Testis (tissue), 3 donors: ENCODE measurements around the gene UGGT2. TPM values are rescaled to one million over a fixed set of nuclear protein-coding genes. Genes with fewer than 3 reads are reported as not detected.
"Not testable (repeated sequence)": the region's sequence is repeated elsewhere in the genome, so short reads cannot be mapped to it uniquely, and the experiment has no call there.

Experiments
- DNase-seq: peaks from one replicate; pipeline ENCODE4 v3.0.0-alpha.2; 2019
- H3K27ac ChIP-seq, 2 donors: fragments of 200-600 bp; sonication (generic); one replicate each; pipeline ENCODE4 v1.5.1; 2019
- H3K27me3 ChIP-seq: fragments of 200-600 bp; sonication (generic); one replicate; pipeline ENCODE4 v1.5.1; 2019
- H3K36me3 ChIP-seq: fragments of 200-600 bp; sonication (generic); one replicate; pipeline ENCODE4 v1.5.1; 2017; ENCODE audit warnings: low read depth; ENCODE audit errors: missing control alignments
- H3K4me1 ChIP-seq: fragments of 200-600 bp; sonication (generic); one replicate; pipeline ENCODE4 v1.5.1; 2019
- H3K4me3 ChIP-seq, 2 donors: fragments of 200-600 bp; sonication (generic); one replicate each; pipeline ENCODE4 v1.5.1; 2017 to 2019
- H3K9me3 ChIP-seq: fragments of 200-600 bp; sonication (generic); one replicate; pipeline ENCODE4 v1.5.1; 2017
- POLR2A ChIP-seq: fragments of 450-650 bp; IDR thresholded peaks from one replicate; pipeline ENCODE4 v1.6.1; 2017; ENCODE audit warnings: antibody characterized with exemption, mild to moderate bottlenecking, moderate library complexity
- WGBS, 2 donors: methylation state at CpG; one replicate each; pipeline ENCODE4 v1.1.5; 2018; 5-methylcytosine and 5-hydroxymethylcytosine counted together
- intact Hi-C: fragments of 100-400 bp; cut with DNase I; formaldehyde crosslinking; loops from one replicate; pipeline ENCODE4 v1.15.1; 2023; ENCODE audit warnings: low total_unique reads
- polyA plus RNA-seq: library from polyadenylated mRNA; stranded (reverse); fragments of 350-450 nt; fragmentation: Illumina TruSeq; extraction: RNeasy Lipid Tissue Mini Kit (QIAGEN cat#74804); gene quantifications from one replicate; pipeline ENCODE4 v1.2.3, GENCODE V29; 2014; ENCODE audit warnings: low read depth, low replicate concordance; ENCODE audit not compliant: insufficient read depth
- total RNA-seq, 2 donors: library from RNA; depleted of rRNA; stranded (reverse); fragments of >200 nt; gene quantifications; one replicate each; pipeline ENCODE4 v1.2.3, GENCODE V29; 2016
- TF ChIP-seq, protein P1 (sequence below), 3 experiments: fragments of 450-650 bp in 2 of 3; fragments of 200-600 bp in 1 of 3; sonication (generic) in 1 of 3; IDR thresholded peaks; one replicate each; pipeline ENCODE4 v1.5.1; 2016 to 2019; ENCODE audit warnings: antibody characterized with exemption in 3 of 3, mild to moderate bottlenecking in 2 of 3, moderate library complexity in 1 of 3

The UGGT2 gene
- total and polyA plus RNA-seq, 3 donors from 2014 or later, result 24.6 to 62.6 (median 55.8) TPM

GRCh38 chr13:95784161-95784899, 268.9 kb downstream of the UGGT2 start:
- WGBS, 2 donors, result 70 to 78% methylated on average over 6 of the region's 6 CpGs
- DNase-seq, result no peak
- Histone ChIP-seq H3K9me3 (no peaks in the 10 kb centered on the region), H3K27me3 (no peaks in the 10 kb centered on the region), H3K4me3 (no peak overlapping the region), H3K4me1 (no peaks in the 10 kb centered on the region), H3K36me3 (no peaks in the 10 kb centered on the region), H3K27ac (no peak overlapping the region)
- intact Hi-C loops, result no loop called here
- TF ChIP-seq, protein P1, sequence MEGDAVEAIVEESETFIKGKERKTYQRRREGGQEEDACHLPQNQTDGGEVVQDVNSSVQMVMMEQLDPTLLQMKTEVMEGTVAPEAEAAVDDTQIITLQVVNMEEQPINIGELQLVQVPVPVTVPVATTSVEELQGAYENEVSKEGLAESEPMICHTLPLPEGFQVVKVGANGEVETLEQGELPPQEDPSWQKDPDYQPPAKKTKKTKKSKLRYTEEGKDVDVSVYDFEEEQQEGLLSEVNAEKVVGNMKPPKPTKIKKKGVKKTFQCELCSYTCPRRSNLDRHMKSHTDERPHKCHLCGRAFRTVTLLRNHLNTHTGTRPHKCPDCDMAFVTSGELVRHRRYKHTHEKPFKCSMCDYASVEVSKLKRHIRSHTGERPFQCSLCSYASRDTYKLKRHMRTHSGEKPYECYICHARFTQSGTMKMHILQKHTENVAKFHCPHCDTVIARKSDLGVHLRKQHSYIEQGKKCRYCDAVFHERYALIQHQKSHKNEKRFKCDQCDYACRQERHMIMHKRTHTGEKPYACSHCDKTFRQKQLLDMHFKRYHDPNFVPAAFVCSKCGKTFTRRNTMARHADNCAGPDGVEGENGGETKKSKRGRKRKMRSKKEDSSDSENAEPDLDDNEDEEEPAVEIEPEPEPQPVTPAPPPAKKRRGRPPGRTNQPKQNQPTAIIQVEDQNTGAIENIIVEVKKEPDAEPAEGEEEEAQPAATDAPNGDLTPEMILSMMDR (IDR thresholded peaks at IDR 0.05), result no peak
- TF ChIP-seq POLR2A, result no peak

DNA sequence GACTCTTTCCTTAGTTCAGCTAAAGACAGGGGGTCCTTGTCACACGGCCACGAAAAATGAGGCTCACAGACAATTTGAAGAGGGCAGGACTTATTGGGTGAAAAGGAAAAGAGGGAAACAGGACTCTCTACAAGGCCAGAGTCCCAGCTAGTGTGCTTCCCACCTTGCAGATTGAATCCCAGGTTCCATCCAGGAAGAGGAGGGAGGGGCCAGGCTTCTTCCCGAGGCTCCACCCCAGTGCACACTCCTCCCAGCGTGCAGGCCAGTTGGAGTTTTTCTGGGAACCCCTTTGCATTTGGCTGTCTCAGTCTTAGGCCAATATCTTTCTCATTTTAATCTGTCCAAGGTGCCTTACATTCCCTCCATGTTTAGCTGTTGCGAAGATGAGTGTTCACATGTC, 269.5 kb downstream of the UGGT2 start:
- no peak for DNase-seq
- H3K36me3 ChIP-seq, result no peaks in the 10 kb centered on the region
- H3K4me3 ChIP-seq, result no peak overlapping the region
- no peaks in the 10 kb centered on the region for H3K4me1 ChIP-seq
- 82 to 89% methylated on average over 5 of the region's 5 CpGs for whole genome bisulfite sequencing, 2 donors
- H3K27ac ChIP-seq, result no peak overlapping the region
- no peaks in the 10 kb centered on the region for H3K27me3 ChIP-seq
- no peak for TF ChIP-seq POLR2A
- TF ChIP-seq, protein P1 (IDR thresholded peaks at IDR 0.05), result no peak
- intact Hi-C loops, result no loop called here
- no peaks in the 10 kb centered on the region for H3K9me3 ChIP-seq

DNA sequence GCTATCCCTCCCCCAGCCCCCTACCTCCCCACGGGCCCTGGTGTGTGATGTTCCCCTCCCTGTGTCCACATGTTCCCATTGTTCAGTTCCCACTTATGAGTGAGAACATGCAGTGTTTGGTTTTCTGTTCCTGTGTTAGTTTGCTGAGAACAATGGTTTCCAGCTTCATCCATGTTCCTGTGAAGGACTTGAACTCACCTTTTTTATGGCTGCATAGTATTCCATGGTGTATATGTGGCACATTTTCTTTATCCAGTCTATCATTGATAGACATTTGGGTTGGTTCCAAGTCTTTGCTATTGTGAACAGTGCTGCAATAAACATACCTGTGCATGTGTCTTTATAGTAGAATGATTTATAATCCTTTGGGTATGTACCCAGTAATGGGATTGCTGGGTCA, 271.3 kb downstream of the UGGT2 start:
- intact Hi-C loops, H3K27me3 ChIP-seq, H3K4me1 ChIP-seq, H3K27ac ChIP-seq, H3K36me3 ChIP-seq, H3K9me3 ChIP-seq, H3K4me3 ChIP-seq, DNase-seq: not testable (repeated sequence)
- WGBS, 2 donors, result 100% methylated on average over 1 of the region's 1 CpG

GRCh38 chr13:95781016-95781415, 272.2 kb downstream of the UGGT2 start:
- Histone ChIP-seq H3K4me1 (no peaks in the 10 kb centered on the region), H3K27ac (no peak overlapping the region), H3K9me3 (no peaks in the 10 kb centered on the region), H3K4me3 (no peak overlapping the region), H3K36me3 (no peaks in the 10 kb centered on the region), H3K27me3 (no peaks in the 10 kb centered on the region)
- intact Hi-C loops, result no loop called here
- 94 to 100% methylated on average over 5 to 6 of the region's 6 CpGs for WGBS, 2 donors
- no peak for DNase-seq
- TF ChIP-seq, protein P1 (IDR thresholded peaks at IDR 0.05), result no peak
- no peak for TF ChIP-seq POLR2A

GRCh38 chr13:95779522-95779921, 273.7 kb downstream of the UGGT2 start:
- WGBS, 2 donors, result 90 to 94% methylated on average over 1 of the region's 1 CpG
- intact Hi-C loops, result no loop called here
- Histone ChIP-seq H3K4me1 (no peaks in the 10 kb centered on the region), H3K9me3 (no peaks in the 10 kb centered on the region), H3K27ac (no peak overlapping the region), H3K4me3 (no peak overlapping the region), H3K36me3 (no peaks in the 10 kb centered on the region), H3K27me3 (no peaks in the 10 kb centered on the region)
- DNase-seq, result no peak
- TF ChIP-seq, protein P1 (IDR thresholded peaks at IDR 0.05), result no peak
- TF ChIP-seq POLR2A, result no peak
